PC-9 (cell line): ENCODE measurements around the gene YPEL3. TPM values are rescaled to one million over a fixed set of nuclear protein-coding genes. Genes with fewer than 3 reads are reported as not detected.

Source experiments
- BruUV-seq: library from RNA; stranded (reverse); fragments of 400-500 nt; replicated peaks from 2 replicates; lab custom pipeline; 2021; lab: Mats Ljungman, UMichigan
- CTCF ChIA-PET: fragments of 300-600 bp; sonication (Branson Sonifier 250); formaldehyde crosslinking; loops from one replicate; lab custom pipeline; 2022; ENCODE audit warnings: antibody characterized with exemption; lab: Charles Lee
- POLR2A ChIA-PET: fragments of 300-600 bp; sonication (Branson Sonifier 250); formaldehyde crosslinking; loops from one replicate; lab custom pipeline; 2022; ENCODE audit warnings: antibody characterized with exemption; ENCODE audit not compliant: unreplicated experiment; lab: Charles Lee
- DNase-seq, 2 experiments: peaks; one replicate each; pipeline versions ENCODE4 v3.0.0 to v3.0.0-alpha.2; 2015 to 2022; ENCODE audit warnings: mixed read lengths in 1 of 2
- H2AFZ ChIP-seq: fragments of 200-600 bp; sonication (generic); 2 replicates; pipeline ENCODE4 v1.8.1; 2017; ENCODE audit warnings: antibody characterized with exemption
- H3F3A ChIP-seq: fragments of 200-600 bp; sonication (generic); 2 replicates; pipeline ENCODE4 v1.8.1; 2017; ENCODE audit warnings: antibody characterized with exemption, mild to moderate bottlenecking, low read depth; ENCODE audit not compliant: insufficient read depth
- H3K27ac ChIP-seq: fragments of 200-600 bp; sonication (generic); 2 replicates; pipeline ENCODE4 v1.6.1; 2016; ENCODE audit warnings: mixed run types
- H3K27me3 ChIP-seq: fragments of 200-600 bp; sonication (generic); 2 replicates; pipeline ENCODE4 v1.6.1; 2016; ENCODE audit warnings: low read depth, mixed run types; ENCODE audit not compliant: insufficient read depth
- H3K36me3 ChIP-seq: fragments of 200-600 bp; sonication (generic); 2 replicates; pipeline ENCODE4 v1.6.1; 2016; ENCODE audit warnings: low read depth, mixed run types
- H3K4me1 ChIP-seq: fragments of 200-600 bp; sonication (generic); replicated peaks from 2 replicates; pipeline ENCODE4 v1.6.1; 2016; ENCODE audit warnings: mixed run types; ENCODE audit not compliant: insufficient read depth
- H3K4me2 ChIP-seq: fragments of 200-600 bp; sonication (generic); 2 replicates; pipeline ENCODE4 v1.6.1; 2017; ENCODE audit warnings: mixed run types
- H3K4me3 ChIP-seq: fragments of 200-600 bp; sonication (generic); 2 replicates; pipeline ENCODE4 v1.6.1; 2016; ENCODE audit warnings: mixed run types
- H3K79me2 ChIP-seq: fragments of 200-600 bp; sonication (generic); 2 replicates; pipeline ENCODE4 v1.6.1; 2017; ENCODE audit warnings: low read depth, mixed run types
- H3K9me2 ChIP-seq: fragments of 200-600 bp; sonication (generic); 2 replicates; pipeline ENCODE4 v1.8.1; 2017; ENCODE audit warnings: mild to moderate bottlenecking; ENCODE audit not compliant: insufficient read depth
- H3K9me3 ChIP-seq: fragments of 200-600 bp; sonication (generic); 2 replicates; pipeline ENCODE4 v1.8.1; 2016; ENCODE audit warnings: low read depth; ENCODE audit not compliant: insufficient read depth
- H4K20me1 ChIP-seq: fragments of 200-600 bp; sonication (generic); 2 replicates; pipeline ENCODE4 v1.8.1; 2017; ENCODE audit not compliant: insufficient read depth
- EZH2 ChIP-seq: fragments of 200-600 bp; sonication (generic); IDR thresholded peaks from 2 replicates; pipeline ENCODE4 v1.8.0; 2017; ENCODE audit warnings: antibody characterized with exemption, low read depth
- intact Hi-C: fragments of 100-400 bp; cut with micrococcal nuclease; formaldehyde crosslinking; loops from one replicate; pipeline ENCODE4 v1.10.0; 2022; ENCODE audit not compliant: unreplicated experiment
- total RNA-seq: library from RNA; stranded (reverse); gene quantifications from 2 replicates; pipeline ENCODE4 v1.2.3, GENCODE V29; 2021
- TF ChIP-seq, protein P1 (sequence below): fragments of 200-600 bp; sonication (generic); conservative IDR thresholded peaks from 2 replicates; pipeline ENCODE4 v1.6.1; 2017; ENCODE audit warnings: mixed run types, antibody characterized with exemption, mild to moderate bottlenecking, moderate library complexity

The YPEL3 gene
- total RNA-seq, 1 experiment from 2014 or later, result 129 TPM

DNA sequence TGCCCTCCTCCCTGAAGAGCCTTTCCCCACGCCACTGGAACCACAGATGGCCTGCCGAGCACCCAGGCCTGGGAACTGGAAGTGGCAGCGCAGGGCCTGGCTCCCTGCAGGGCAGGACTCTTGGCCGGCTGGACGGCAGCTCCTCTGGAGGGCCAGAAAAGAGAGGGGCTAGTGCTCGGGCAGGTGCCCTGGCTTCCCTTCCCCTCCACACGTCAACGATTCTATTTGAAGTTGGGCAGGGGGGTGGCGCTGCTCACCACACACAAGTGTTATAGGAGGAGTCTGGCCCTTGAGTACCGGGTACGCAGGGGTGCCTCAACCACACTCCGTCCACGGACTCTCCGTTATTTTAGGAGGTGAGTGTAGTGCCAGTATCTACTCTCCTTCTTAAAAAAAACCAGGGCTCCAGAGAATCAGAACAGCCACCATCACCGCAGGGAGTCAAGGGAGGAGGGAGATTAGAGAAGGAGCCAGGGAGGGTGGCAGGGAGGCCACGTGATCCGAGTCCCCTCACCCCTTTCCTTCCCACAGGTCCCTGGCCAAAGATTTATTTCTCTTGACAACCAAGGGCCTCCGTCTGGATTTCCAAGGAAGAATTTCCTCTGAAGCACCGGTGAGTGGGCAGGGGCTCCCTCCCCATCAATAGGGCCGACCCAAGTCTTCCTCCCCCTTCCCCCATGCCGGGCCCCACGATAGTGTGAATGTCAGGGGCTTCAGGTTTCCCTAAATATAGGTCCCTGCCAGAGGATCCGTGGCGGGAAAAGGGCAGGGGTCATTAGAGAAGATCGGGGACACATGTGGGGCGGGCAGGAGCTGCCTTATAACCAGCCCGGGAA, 31.9 kb downstream of the YPEL3 start:
- intact Hi-C loops, result loop anchor here (1.0 to 2.0 kb wide), 2 partner anchors 11 to 291 kb away; partner anchors contain the start of gene CD2BP2
- POLR2A ChIA-PET, result interaction anchor here (0.6 to 1.0 kb wide), 2 partner anchors 9 to 28 kb away, joined by 3 to 19 read pairs; partner anchors contain the start of gene TBX6
- peak overlapping the region; percentile 78 for H3K4me2 ChIP-seq
- H3K4me1 ChIP-seq, result peaks cover 55% of the 10 kb centered on the region
- CTCF ChIA-PET, result interaction anchor here (0.6 to 1.5 kb wide), 4 partner anchors 9 to 1188 kb away, joined by 3 to 4 read pairs (median 4); no protein-coding TSS in a partner anchor
- TF ChIP-seq, protein P1, sequence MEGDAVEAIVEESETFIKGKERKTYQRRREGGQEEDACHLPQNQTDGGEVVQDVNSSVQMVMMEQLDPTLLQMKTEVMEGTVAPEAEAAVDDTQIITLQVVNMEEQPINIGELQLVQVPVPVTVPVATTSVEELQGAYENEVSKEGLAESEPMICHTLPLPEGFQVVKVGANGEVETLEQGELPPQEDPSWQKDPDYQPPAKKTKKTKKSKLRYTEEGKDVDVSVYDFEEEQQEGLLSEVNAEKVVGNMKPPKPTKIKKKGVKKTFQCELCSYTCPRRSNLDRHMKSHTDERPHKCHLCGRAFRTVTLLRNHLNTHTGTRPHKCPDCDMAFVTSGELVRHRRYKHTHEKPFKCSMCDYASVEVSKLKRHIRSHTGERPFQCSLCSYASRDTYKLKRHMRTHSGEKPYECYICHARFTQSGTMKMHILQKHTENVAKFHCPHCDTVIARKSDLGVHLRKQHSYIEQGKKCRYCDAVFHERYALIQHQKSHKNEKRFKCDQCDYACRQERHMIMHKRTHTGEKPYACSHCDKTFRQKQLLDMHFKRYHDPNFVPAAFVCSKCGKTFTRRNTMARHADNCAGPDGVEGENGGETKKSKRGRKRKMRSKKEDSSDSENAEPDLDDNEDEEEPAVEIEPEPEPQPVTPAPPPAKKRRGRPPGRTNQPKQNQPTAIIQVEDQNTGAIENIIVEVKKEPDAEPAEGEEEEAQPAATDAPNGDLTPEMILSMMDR, result peak; percentile 53; the same call in 1 of the 2 replicates
- TF ChIP-seq EZH2, result no peak
- DNase-seq, result peak; percentile 62 to 64
- H3K9me3 ChIP-seq, result no peaks in the 10 kb centered on the region
- H3K9me2 ChIP-seq, result no peaks in the 10 kb centered on the region
- H3K79me2 ChIP-seq, result peaks cover 63% of the 10 kb centered on the region
- no peaks in the 10 kb centered on the region for H3K27me3 ChIP-seq
- no TSS peak for BruUV-seq
- peaks cover 79% of the 10 kb centered on the region for H3F3A ChIP-seq
- peaks cover 31% of the 10 kb centered on the region for H4K20me1 ChIP-seq
- H3K4me3 ChIP-seq, result peak overlapping the region; percentile 94
- peak overlapping the region; percentile 92 for H3K27ac ChIP-seq
- H2AFZ ChIP-seq, result peak overlapping the region; percentile 71
- H3K36me3 ChIP-seq, result peaks cover 24% of the 10 kb centered on the region

DNA sequence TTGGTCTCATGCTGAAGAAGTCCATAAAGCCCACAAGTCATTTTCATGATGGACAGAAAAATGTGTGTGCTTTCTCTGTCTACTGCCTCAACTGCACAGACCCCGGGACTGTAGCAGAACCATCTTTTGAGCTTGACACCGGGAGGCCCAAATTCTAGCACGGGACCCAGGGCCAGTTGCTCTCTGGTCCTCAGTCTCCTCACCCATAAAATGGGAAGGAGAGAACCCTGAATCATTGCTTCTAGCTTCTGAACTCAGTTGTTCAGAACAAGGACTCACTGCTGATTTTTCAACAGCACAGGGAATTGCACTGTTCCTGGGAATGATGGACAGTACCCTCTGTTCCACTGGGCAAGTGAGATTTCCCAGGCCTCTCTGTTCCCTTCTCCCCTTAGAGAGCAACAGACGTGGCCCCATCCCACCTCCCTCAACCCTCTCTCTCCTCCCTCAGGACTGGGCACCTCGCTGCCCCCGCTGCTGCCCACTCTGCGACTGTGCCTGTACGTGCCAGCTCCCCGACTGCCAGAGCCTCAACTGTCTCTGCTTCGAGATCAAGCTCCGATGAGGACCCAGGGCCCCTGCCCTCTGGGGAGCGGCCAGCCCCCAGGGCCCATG, 32.6 kb downstream of the YPEL3 start:
- no peaks in the 10 kb centered on the region for H3K9me2 ChIP-seq
- TF ChIP-seq, protein P1, result no peak
- TF ChIP-seq EZH2, result no peak
- no peak for DNase-seq
- H3K27me3 ChIP-seq, result no peaks in the 10 kb centered on the region
- H3K9me3 ChIP-seq, result no peaks in the 10 kb centered on the region
- H3K4me1 ChIP-seq, result peaks cover 51% of the 10 kb centered on the region
- peaks cover 18% of the 10 kb centered on the region for H3K36me3 ChIP-seq
- ChIA-PET POLR2A (interaction anchor here (0.7 to 1.0 kb wide), 2 partner anchors 23 to 28 kb away, joined by 3 to 5 read pairs; partner anchors contain the start of gene TBX6), CTCF (interaction anchor here (0.6 to 0.7 kb wide), 3 partner anchors 394 to 1188 kb away, joined by 3 to 4 read pairs (median 3); no protein-coding TSS in a partner anchor)
- intact Hi-C loops, result no loop called here
- BruUV-seq, result no TSS peak
- peak overlapping the region; percentile 92 for H3K27ac ChIP-seq
- H3F3A ChIP-seq, result peaks cover 72% of the 10 kb centered on the region
- peak overlapping the region; percentile 78 for H3K4me2 ChIP-seq
- peak overlapping the region; percentile 94 for H3K4me3 ChIP-seq
- H3K79me2 ChIP-seq, result peaks cover 56% of the 10 kb centered on the region
- H2AFZ ChIP-seq, result peak overlapping the region; percentile 71; the same call in 1 of the 2 replicates
- H4K20me1 ChIP-seq, result peaks cover 24% of the 10 kb centered on the region

DNA sequence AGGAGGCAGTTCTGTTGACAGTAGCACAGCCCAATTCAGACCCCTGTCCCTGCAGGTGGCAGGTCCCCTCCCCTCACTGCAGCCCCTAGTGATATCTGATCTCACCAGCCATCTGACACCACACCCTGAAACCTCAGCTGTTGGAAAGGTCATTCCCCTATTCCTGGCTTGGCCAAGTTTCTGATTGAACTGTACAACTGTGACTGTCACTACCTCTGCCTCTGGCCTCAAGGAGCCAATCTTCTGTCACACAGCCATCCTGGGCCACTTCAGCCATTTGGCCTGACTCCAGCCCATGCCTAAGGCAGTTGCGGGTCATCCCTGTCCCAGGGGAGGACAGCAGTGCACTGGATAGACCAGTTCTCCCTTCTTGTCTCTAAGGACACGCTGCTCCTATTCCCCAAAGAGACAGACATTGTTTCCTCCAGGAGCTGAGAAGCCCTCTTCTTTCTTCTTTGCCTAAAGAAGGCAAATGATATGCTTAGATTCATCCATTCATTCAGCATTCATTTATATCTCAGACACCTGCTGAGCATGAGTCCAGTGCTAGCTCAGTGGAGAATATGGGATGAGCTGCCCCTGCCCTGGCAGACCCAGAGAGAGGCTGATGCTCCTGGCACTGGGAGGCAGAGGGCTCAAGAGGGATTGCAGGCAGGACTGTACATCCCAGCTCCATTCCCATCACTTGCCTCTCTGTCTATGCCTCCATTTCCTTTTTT, 35.0 kb downstream of the YPEL3 start:
- intact Hi-C loops, result no loop called here
- no peak overlapping the region for H3K4me3 ChIP-seq
- DNase-seq, result peak; percentile 83 to 86
- TF ChIP-seq, protein P1, result no peak
- no peak for TF ChIP-seq EZH2
- ChIA-PET POLR2A (no interaction called here), CTCF (interaction anchor here (0.6 to 0.7 kb wide), 3 partner anchors 14 to 30 kb away, joined by 5 to 17 read pairs (median 11); partner anchors contain the start of gene TBX6)
- H3K9me2 ChIP-seq, result no peaks in the 10 kb centered on the region
- peak overlapping the region; percentile 22 for H3K4me2 ChIP-seq
- H3K27ac ChIP-seq, result peak overlapping the region; percentile 9; the same call in 1 of the 2 replicates
- peaks cover 32% of the 10 kb centered on the region for H3K79me2 ChIP-seq
- H3K4me1 ChIP-seq, result peaks cover 36% of the 10 kb centered on the region
- peaks cover 61% of the 10 kb centered on the region for H3F3A ChIP-seq
- H3K9me3 ChIP-seq, result no peaks in the 10 kb centered on the region
- no peak overlapping the region for H2AFZ ChIP-seq
- H4K20me1 ChIP-seq, result peaks cover under 1% of the 10 kb centered on the region; the same call in 1 of the 2 replicates
- H3K36me3 ChIP-seq, result no peaks in the 10 kb centered on the region
- no peaks in the 10 kb centered on the region for H3K27me3 ChIP-seq
- no TSS peak for BruUV-seq
